SU-DHL-6 (cell line): ENCODE results near the gene REC114.

Experiments
- EZH2phosphoT487 ChIP-seq: fragments of 200-600 bp; sonication (generic), shearing (Covaris generic); conservative IDR thresholded peaks from 2 replicates; pipeline ENCODE4 v1.6.1; 2018; ENCODE audit warnings: mild to moderate bottlenecking, antibody characterized with exemption, low read length, moderate library complexity, mixed read lengths
- TF ChIP-seq, protein P1 (sequence below): fragments of 200-600 bp; sonication (generic); IDR thresholded peaks from one replicate; pipeline ENCODE4 v1.5.1; 2017; ENCODE audit warnings: antibody characterized with exemption, mild to moderate bottlenecking, low read length, moderate library complexity; ENCODE audit not compliant: insufficient read depth, poor library complexity, severe bottlenecking

DNA sequence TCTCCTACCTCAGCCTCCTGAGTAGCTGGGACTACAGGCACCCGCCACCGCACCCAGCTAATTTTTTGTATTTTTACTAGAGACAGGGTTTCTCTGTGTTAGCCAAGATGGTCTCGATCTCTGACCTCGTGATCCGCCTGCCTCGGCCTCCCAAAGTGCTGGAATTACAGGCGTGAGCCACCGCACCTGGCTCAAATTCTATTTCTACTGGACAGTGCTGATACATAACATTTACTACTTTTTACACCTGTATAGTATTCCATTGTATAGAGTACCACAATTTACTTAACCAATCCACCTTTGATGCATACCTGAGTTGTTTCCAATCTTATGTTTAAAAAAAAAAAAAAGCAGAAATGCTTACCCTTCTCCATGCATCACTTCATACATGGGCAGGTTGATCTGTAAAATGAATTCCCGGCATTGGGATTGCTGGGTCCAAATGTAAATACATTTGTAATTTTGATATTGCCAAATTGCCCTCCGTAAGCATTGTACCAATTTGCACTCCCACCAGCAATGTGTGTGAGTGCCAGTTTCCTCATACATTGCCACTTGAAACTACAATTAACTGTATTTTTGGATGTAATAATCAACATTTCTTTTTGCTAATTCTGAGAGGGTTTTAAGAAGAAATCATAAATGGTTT is 95.7 kb downstream of the REC114 start:
- TF ChIP-seq, protein P1, sequence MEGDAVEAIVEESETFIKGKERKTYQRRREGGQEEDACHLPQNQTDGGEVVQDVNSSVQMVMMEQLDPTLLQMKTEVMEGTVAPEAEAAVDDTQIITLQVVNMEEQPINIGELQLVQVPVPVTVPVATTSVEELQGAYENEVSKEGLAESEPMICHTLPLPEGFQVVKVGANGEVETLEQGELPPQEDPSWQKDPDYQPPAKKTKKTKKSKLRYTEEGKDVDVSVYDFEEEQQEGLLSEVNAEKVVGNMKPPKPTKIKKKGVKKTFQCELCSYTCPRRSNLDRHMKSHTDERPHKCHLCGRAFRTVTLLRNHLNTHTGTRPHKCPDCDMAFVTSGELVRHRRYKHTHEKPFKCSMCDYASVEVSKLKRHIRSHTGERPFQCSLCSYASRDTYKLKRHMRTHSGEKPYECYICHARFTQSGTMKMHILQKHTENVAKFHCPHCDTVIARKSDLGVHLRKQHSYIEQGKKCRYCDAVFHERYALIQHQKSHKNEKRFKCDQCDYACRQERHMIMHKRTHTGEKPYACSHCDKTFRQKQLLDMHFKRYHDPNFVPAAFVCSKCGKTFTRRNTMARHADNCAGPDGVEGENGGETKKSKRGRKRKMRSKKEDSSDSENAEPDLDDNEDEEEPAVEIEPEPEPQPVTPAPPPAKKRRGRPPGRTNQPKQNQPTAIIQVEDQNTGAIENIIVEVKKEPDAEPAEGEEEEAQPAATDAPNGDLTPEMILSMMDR, result no peak
- no peak for TF ChIP-seq EZH2phosphoT487
